ENCODE results near the gene ARID1A. TPM values are rescaled to one million over a fixed set of nuclear protein-coding genes. Genes with fewer than 3 reads are reported as not detected.

The ARID1A gene
- total and polyA plus RNA-seq, 2 experiments from 2014 or later: 50.0 to 104 TPM

- DNase-seq (ENCODE audit: low spot score) (no peak), ATAC-seq (no peak)
- H3K4me2 ChIP-seq: peak overlapping the region; percentile 91
- no peaks in the 10 kb centered on the region; the same call in 2 of the 3 replicates for H3K36me3 Mint-ChIP-seq (ENCODE audit: low read depth)
- H3K9me2 ChIP-seq (ENCODE audit: insufficient read depth): no peaks in the 10 kb centered on the region
- no peak overlapping the region; the same call in 1 of the 2 replicates for H2AFZ ChIP-seq
- peak overlapping the region; percentile 40; the same call in 1 of the 2 replicates for H3K27ac ChIP-seq (ENCODE audit: low read depth)
- peaks cover 25% of the 10 kb centered on the region; the same call in 2 of the 3 replicates for H3K9me3 Mint-ChIP-seq
- TF ChIP-seq ZNF331 (CRISPR knock-in tag; IDR thresholded peaks at IDR 0.05; ENCODE audit: low read depth) (no peak), REST (IDR thresholded peaks at IDR 0.05; ENCODE audit: unreplicated experiment) (no peak), ZNF114 (CRISPR knock-in tag; IDR thresholded peaks at IDR 0.05) (no peak), ZNF462 (CRISPR knock-in tag; IDR thresholded peaks at IDR 0.05) (no peak), JUNB (IDR thresholded peaks at IDR 0.05; ENCODE audit: unreplicated experiment) (no peak), NANOG (IDR thresholded peaks at IDR 0.05; ENCODE audit: borderline replicate concordance) (no peak), EZH2 (IDR thresholded peaks at IDR 0.05; ENCODE audit: low read depth, unreplicated experiment) (no peak), CTCF (conservative IDR thresholded peaks at IDR 0.05; ENCODE audit: low read depth in 2 of 2) (no peak), CREB1 (CRISPR knock-in tag; IDR thresholded peaks at IDR 0.05; ENCODE audit: low read depth) (no peak), POLR2AphosphoS5 (IDR thresholded peaks at IDR 0.05; ENCODE audit: low read depth) (no peak), STAT1 (IDR thresholded peaks at IDR 0.05; ENCODE audit: unreplicated experiment) (no peak), EZH2phosphoT487 (IDR thresholded peaks at IDR 0.05; ENCODE audit: unreplicated experiment) (no peak)
- peak overlapping the region; percentile 82 for H3K4me3 Mint-ChIP-seq
- peak overlapping the region; percentile 68 for H3K4me3 ChIP-seq
- peaks cover 27% of the 10 kb centered on the region for H3K4me1 ChIP-seq (ENCODE audit: insufficient read depth)
- H3K36me3 ChIP-seq (ENCODE audit: insufficient read depth): no peaks in the 10 kb centered on the region
- peaks cover 25% of the 10 kb centered on the region for H3K79me2 ChIP-seq (replicated peaks; ENCODE audit: insufficient read depth)
- no peaks in the 10 kb centered on the region for H3F3A ChIP-seq (replicated peaks; ENCODE audit: low read depth)
- peaks cover 13% of the 10 kb centered on the region for H3K27me3 ChIP-seq (ENCODE audit: insufficient read depth)
- peaks cover 22% of the 10 kb centered on the region for H3K4me1 Mint-ChIP-seq
- H3K27me3 Mint-ChIP-seq (ENCODE audit: insufficient read depth, low read depth, poor library complexity): peaks cover 13% of the 10 kb centered on the region
- H3K27ac Mint-ChIP-seq: no peak overlapping the region; the same call in 1 of the 2 replicates
- H4K20me1 ChIP-seq (replicated peaks; ENCODE audit: insufficient read depth): peaks cover 7% of the 10 kb centered on the region
These were observed 1.9 kb upstream of the ARID1A start for GRCh38 chr1:26693599-26694572.

All from GM23338 (cell line).